Glomerular visceral epithelial cell (primary cell): ENCODE results near the gene C1S.
A peak's percentile ranks its signal among the peaks of the same experiment; 100 is the strongest.
"Not testable (repeated sequence)": the region's sequence is repeated elsewhere in the genome, so short reads cannot be mapped to it uniquely, and the experiment has no call there.

Experiments
- DNase-seq: peaks from one replicate; pipeline ENCODE4 v3.0.0-alpha.2; 2016; ENCODE audit errors: extremely low spot score

C1S gene

DNA sequence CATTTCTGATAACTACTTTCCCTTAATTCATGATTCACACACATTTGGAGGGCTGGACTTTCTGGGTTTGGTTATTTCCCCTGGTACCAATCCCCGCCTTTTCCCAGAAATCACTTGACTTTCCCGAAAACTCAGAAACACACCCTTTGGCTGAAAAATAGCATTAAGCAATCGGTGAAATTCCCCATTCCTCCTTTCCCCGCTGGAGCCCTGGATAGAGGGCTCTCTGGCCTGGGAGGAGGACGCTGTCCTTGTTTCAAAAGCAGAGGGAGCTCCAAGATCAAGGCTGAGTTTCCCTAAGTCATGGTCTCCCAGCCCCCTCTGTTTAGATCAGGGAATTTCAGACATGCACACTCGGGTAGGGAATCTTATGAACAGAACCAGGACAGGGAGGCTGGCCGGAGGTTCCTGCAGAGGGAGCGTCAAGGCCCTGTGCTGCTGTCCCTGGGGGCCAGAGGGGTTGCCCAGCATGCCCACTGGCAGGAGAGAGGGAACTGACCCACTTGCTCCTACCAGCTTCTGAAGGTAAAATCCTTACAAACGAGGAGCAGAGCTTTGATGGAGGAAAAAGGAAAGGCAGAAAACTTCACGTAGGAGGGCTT, at the start of gene C1S:
TSS of gene C1S (plus strand) at position 366 of the 602 bp plus-strand sequence. CDS start 1,195 bp downstream, outside the sequence.
- peak; percentile 82 for DNase-seq

DNA sequence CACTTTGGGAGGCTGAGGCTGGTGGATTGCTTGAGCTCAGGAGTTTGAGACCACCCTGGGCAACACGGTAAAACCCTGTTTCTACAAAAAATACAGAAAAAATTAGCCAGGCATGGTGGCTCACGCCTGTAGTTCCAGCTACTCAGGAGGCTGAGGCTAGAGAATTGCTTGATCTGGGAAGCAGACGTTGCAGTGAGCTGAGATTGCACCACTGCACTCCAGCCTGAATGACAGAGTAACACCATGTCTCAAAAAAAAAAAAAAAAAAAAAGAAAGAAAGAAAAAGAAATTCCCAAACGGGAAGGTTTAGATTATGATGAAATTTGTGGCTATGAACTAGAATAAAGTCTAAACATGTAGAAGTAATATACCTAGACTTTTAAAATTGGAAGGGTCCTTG, 49.1 kb upstream of the C1S start:
- DNase-seq: not testable (repeated sequence)

DNA sequence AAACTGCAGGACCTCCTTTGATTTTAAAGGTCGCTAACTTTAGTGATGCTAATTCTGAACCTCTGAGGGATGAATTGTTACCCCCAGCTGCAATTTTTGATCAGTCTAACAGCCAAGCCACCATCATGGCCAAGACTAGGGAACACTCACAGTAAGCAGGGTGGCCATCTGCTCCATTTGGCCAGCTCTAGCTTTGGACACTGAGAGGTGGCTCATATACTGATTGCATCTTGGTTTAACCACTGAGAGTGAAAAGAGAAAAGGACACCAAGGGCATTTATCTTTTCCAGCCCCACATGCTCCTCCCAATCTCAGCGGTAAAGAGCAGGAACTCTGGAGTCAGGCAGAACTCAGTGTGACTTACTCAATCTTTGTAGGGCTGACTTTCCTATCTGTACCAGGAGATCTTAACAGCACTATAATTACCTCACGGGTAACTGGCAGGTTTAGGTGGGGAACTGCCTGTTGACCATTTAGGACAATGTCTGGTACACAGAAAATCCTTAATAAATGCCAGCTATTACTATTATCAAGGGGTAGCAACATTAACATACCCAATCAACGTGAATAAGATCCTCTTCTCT, 48.4 kb upstream of the C1S start:
- DNase-seq: no peak

DNA sequence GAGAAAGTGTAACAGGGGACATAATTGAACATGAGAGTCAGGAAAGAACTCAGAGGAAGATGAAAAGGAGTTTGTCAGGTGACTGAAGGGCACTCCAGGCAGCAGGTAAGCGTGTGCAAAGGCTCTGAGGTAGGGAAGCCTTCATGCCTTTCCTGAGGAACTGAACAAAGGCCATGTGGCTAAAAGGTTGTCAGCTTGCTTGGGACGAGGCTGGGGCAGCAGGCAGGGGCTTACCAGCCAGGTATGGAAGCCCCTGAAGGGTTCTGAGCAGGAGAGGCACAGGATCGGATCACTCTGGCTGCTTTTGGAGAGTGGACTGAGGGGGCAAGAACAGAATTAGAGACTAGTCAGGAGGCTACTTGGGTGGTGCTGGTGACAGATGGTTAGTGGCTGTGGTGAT, 47.4 kb upstream of the C1S start:
- no peak for DNase-seq

DNA sequence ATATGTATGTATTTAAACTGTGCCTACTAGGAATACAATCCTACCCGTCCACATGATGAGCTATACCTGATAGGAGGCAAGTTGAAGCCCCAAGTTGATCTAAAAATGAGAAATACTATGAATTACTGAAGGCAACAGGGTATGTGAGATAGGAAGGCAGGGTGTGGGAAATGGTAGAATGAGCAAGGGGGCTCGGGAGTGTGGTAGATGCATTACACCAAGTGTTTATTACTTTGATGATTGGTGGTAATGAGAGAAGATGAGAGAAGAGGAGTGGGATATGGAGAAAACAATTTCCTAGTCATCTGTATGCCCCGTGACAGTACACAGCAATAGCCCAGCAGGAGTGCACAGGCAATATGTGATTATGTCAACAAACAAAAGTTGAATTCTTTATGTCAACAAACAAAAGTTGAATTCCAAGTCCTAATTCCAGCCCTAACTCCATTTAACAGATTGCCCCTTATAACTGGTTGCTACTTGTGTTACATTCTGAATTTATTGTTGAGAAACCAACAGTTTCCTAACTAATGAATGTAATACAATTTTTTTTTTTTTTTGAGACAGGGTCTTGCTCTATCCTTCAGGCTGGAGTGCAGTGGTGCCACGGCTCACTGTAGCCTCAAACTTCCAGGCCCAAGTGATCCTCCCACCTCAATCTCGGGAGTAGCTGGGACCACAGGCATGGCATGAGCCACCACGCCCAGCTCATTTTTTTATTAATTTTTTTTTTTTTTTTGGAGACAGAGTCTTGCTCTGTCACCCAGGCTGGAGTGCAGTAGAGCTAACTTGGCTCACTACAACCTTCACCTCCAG, 44.8 kb upstream of the C1S start:
- DNase-seq: no peak

DNA sequence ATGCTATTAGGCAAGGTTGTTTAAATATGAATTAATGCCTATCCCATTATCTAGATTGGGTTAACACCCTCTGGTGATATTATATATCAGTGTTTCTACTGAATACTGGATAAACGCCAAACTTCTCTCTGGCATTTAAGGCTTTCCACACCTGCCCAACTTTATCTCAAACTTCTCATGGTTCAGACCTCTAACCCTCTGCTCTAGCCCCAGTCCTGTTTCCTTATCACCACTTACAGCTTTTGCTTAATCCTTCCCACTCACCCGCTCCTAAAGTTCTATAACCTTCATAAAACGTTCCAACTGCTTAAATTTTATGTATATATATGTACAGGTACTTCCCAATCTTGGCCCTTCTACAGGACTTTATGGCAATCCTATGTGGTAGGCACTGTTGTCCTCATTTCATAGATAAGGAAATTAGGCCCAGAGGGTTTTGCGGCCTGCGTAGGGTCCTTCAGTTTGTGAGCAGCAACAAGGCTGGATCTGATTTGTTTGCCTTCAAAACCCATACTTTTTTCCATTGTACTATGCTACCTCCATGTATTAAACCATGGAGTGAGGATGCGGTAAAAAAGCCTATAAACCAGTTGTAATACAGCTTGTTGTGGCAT, 43.5 kb upstream of the C1S start:
- no peak for DNase-seq

DNA sequence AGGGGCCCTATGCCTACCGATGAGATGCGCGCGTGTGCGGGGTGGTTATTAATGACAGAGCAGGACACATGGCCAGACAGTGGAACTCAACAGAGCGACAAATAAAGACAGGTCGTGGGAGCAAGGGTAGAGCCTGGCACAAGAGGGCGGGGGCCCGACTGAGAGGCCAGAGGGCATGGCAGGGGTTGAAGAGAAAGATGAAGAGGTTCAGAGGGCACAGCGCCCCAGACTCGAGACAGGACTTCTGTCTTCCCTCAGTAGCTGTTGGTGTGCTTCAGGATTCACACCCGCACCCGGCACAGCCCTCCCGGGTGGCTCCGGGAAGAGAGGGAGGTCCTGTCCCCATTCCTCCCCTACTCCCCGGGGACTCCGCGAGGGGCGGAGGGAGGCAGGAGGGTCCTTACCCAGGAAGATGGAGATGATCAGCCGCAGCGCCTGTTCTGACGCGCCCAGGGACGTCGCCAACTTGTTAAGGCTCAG, 42.6 kb upstream of the C1S start:
- DNase-seq: no peak

DNA sequence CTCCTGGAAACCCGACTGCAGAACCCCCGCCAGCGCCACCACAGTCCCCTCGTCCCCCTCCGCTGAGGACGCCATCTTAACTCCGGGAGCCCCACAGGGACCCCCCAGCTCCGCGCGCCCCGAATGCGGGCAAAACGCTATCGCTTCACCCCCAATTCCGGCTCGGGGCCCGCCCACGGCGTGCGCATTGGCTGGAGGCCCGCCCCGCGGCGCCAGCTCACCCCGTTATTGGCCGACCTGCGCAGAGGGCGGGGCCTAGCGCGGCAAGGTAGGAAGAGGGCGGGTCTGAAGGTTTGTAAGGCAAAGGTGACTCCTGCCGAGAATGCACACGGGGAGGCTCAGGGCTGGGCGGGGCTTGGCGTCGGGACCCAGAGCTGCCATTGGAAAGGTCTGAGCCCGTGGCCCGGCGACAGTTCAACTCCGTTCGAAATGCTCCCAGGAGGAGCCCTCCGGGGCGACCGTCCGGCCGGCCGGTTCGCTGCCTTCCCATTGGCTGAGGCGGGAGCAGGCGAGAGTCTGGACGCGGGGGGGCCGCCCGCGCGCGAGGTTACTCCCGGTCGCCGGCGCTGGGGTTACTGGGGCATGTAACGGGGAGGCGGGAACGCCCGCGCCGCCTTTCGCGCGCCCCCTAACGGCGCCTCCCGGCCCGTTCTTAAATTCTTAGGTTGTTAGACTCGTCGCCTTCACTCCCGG, 42.0 kb upstream of the C1S start, which contains the start of gene LPCAT3:
TSS of gene LPCAT3 (minus strand) at position 127 of the 693 bp plus-strand sequence. CDS start at position 75, 52 bp downstream.
- peak; percentile 95 for DNase-seq

DNA sequence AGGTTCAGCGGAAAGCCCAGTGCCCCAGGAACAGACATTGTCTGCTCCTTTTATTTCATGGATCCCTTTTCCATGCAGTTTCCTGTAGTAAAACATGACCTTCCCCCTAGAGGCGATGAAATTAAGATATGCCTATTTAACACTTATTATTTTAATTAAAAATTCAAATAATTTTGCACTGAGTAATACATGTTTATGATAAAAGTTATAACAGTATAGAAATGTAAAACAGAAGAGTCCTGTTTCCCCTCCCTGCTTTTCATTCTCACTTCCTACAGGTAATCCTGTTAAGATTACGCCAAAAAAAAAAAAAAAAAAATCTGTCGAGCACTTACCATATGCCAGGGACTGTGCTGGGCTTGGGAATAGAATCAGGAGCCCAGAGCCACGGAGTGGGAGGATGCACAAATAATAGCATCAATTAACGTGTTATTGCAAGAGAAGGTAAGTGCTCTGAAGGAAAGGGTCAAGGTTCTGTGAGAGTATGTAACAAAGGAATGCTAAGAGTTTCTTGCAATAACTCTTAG, 41.4 kb upstream of the C1S start:
- DNase-seq: no peak

DNA sequence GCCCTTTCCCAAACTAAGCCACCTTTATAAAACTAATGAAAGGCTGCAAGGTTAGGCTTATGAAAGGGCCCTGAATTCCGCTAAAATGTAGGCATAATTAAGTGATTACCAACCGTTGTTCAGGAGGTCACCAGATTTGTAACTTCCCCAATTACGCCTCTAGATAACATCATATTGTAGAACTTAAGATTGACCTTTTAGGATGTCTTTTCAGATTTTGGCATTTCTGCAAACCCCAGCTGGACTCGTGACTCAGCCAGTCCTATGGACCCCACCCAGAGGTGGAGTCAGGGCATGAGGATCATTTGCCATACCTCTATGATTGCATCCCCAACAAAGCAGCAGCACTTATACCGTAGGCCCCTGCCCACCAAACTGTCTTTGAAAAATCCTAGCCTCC, 38.6 kb upstream of the C1S start:
- DNase-seq: no peak

DNA sequence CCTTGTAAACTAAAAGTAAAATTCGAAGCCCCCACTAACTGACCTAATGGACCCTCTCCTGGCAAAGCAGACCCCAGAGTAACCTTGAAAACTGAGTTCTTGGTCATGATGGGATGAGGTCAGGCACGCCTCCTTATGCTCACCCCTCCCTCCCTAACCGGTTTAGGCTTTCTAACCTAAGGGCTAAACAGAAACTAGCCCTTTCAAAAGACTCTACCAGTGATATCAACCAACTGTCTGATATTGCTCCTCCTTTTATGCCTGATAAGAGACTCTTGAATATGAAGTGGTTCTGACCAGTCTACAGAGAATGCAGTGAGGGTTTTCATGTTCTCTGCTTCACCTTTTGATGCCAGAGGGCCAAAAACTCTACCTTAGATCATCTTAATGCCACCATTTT, 37.4 kb upstream of the C1S start:
- no peak for DNase-seq

DNA sequence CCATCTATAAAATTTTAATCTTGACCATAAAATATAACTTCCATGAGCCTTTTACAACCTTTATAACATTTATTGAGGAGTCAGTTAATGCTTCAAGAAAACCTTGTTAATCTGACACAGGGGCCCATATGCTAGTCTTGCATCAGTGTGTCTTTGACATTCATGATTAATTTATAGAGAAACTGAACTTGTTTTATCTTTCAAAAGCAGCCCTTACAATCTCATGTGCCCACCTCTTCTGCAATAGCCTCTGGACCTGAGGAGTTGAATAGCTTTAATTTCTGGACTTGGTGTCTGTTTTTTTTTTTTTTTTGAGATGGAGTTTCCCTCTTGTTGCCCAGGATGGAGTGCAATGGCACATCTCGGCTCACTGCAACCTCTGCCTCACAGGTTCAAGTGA, 33.7 kb upstream of the C1S start:
- no peak for DNase-seq

DNA sequence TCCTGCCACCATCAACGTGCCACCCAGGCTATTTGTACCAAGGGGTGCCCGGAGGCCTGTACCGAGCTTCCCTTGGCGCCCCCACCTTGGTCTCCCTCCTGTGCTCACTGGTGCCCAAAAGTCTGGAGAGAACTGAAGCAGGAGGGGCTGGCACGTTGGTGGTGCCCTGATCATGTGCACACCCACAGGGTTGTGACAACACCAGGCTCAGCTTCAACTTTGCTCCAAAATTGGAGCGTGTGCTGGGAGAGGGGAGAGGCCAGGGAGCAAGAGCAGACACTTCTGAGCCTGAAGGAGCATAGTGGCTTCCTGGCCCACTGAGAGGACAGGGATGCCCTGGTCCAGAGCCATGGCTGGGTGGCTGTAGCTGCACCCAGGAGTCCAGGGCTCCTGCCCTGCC, 29.2 kb upstream of the C1S start:
- no peak for DNase-seq

DNA sequence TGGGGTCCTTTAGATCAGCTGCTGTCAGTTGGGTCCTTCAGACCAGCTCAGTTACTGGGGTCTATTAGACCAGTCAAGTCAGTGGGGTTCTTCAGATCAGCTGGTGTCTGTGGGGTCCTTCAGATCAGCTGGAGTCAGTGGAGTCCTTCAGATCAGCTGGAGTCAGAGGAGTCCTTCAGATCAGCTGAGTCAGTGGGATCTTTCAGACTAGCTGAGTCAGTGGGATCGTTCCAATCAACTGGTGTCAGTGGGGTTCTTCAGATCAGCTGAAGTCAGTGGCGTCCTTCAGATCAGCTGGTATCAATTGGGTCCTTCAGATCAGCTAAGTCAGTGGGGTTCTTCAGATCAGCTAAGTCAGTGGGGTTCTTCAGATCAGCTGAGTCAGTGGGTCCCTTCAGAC, 27.5 kb upstream of the C1S start:
- no peak for DNase-seq

DNA sequence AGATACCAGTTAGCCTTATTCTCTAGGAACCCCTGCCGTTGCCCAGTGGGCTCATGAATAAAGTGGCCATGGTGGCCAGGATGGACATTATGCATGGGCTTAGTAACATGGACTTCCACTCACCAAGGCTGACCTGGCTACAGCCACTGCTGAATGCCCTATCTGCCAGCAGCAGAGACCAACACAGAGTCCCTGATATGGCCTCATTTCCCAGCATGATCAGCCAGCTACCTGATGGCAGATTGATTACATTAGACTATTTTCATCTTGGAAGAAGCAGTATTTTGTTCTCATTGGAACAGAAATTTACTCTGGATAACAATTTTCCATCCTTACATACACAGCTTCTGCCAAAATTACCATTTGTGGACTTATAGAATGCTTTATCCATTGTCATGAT, 26.1 kb upstream of the C1S start:
- no peak for DNase-seq

DNA sequence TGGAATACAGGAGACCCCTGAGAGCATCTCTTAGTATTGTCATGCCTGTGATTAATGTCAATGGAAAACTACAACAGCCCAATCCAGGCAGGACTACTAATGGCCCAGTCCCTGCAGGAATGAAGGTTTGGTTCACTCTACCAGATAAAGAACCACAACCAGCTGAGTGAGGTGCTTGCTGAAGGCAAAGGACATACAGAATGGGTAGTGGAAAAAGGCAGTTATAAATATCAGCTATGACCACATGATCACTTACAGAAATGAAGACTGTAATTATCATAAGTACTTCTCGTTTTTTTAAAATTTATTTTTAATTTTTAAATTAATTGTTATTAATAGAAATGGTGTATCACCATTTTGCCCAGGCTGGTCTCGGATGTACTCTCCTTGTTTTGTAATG, 25.1 kb upstream of the C1S start:
- DNase-seq: no peak

DNA sequence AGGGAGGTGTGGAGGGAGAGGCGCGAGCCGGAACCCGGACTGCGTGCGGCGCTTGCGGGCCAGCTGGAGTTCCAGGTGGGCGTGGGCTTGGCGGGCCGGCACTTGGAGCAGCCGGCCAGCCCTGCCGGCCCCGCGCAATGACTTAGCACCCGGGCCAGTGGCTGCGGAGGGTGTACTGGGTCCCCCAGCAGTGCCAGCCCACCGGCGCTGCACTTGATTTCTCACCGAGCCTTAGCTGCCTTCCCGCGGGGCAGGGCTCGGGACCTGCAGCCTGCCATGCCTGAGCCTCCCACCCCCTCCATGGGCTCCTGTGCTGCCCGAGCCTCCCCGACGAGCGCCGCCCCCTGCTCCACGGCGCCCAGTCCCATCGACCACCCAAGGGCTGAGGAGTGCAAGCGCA, 23.1 kb upstream of the C1S start:
- DNase-seq: not testable (repeated sequence)

DNA sequence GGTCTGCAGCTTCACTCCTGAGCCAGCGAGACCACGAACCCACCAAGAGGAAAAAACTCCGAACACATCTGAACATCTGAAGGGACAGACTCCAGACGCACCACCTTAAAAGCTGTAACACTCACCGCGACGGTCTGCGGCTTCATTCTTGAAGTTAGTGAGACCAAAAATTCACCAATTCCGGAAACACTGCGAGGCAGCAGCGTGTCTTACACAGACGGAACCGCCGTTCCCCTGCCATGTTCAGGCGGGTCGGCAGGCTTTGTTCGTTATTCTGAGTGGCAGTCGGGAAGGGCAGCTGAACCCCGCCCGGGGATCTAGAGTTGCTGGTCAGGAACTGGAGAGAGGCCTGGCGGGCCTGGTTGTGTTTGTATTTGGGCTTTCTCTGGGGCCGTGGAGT, 21.9 kb upstream of the C1S start:
- DNase-seq: no peak

DNA sequence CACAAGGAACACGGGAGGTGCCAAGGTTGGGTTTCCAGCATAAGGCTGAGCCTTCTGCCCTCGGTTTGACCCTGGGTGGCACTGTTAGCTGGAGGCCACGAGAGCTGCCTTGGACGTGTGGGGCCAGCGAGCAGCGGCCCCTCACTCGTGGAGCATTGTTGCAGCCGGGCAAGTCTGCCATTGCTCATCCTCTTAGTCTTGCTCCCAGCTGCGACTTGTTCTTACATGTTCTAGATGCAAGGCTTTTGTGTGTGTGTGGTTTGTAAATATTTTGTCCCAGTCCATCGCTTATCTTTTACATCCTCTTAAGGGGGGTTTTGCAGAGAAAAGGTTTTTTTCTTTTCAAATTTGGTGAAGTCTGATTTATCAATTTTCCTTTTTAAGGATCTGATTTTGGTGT, 21.1 kb upstream of the C1S start:
- DNase-seq: no peak

DNA sequence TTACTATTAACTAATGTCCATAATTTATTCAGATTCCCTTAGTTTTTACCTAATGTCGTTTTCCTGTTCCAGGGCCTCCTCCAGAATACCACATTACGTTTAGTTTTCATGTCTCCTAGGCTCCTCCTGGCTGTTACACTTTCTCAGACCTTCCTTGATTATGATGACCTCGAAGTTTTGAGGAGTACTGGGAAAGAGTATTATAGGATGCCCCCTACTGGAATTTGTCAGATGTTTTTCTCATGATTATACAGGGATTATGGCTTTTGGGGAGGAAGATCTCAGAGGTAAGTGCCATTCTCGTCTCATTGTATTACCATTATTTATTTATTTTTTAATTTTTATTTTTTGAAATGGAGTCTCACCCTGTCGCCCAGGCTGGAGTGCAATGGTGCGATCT, 17.7 kb upstream of the C1S start:
- peak; percentile 26 for DNase-seq

DNA sequence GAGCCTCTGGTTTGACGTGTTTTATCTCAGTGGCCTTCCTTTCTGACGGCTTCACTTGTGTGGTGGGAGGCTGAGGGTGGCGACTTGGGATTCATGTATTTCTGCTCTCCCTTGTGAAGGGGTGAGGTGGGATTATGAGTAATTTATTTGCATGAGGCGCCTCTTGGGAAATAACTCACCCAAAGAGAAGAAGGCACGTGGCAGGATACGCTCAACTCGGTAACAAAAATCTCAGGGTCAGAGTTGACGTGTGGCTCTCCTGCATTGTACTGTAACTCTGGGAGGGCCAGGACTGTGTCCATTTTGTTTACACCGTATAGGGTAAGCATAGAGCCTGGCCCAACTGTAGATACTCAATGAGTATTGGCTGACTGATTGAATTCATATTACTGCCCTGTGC, 14.6 kb upstream of the C1S start:
- DNase-seq: no peak
